GM12878 (cell line): ENCODE measurements around the gene CIDEC. TPM values are rescaled to one million over a fixed set of nuclear protein-coding genes. Genes with fewer than 3 reads are reported as not detected.
A peak's percentile ranks its signal among the peaks of the same experiment; 100 is the strongest.

Source experiments
- ATF2 ChIP-seq: IDR thresholded peaks from 2 replicates; pipeline ENCODE4 v1.6.1; 2012; ENCODE audit warnings: low read length, inconsistent platforms
- BCL3 ChIP-seq: IDR thresholded peaks from 2 replicates; pipeline ENCODE4 v1.6.1; 2011; ENCODE audit warnings: borderline replicate concordance, low read depth, mild to moderate bottlenecking, moderate library complexity, low read length; ENCODE audit not compliant: insufficient read depth, poor library complexity, severe bottlenecking
- BMI1 ChIP-seq: fragments of 450-650 bp; IDR thresholded peaks from 2 replicates; pipeline ENCODE4 v1.6.1; 2016; ENCODE audit warnings: mild to moderate bottlenecking, moderate library complexity, borderline replicate concordance
- EED ChIP-seq: sonication (generic); IDR thresholded peaks from 2 replicates; pipeline ENCODE4 v1.6.1; 2016; ENCODE audit warnings: antibody characterized with exemption, low read depth
- ELK1 ChIP-seq: IDR thresholded peaks from 2 replicates; pipeline ENCODE4 v1.6.1; 2012; ENCODE audit warnings: low read depth, low read length, improper control_type of control experiment
- IKZF1 ChIP-seq: fragments of 450-650 bp; conservative IDR thresholded peaks from 2 replicates; pipeline ENCODE4 v1.6.1; 2017; ENCODE audit warnings: antibody characterized with exemption, mild to moderate bottlenecking
- IRF4 ChIP-seq: IDR thresholded peaks from 2 replicates; pipeline ENCODE4 v1.6.1; 2011; ENCODE audit warnings: low read depth, low read length
- KDM1A ChIP-seq: fragments of 200-600 bp; sonication (generic); IDR thresholded peaks from 2 replicates; pipeline ENCODE4 v1.6.1; 2016; ENCODE audit warnings: borderline replicate concordance
- KLF5 ChIP-seq: fragments of 450-650 bp; IDR thresholded peaks from 2 replicates; pipeline ENCODE4 v1.6.1; 2014; ENCODE audit warnings: mild to moderate bottlenecking; ENCODE audit not compliant: partially characterized antibody
- NKRF ChIP-seq: fragments of 450-650 bp; conservative IDR thresholded peaks from 2 replicates; pipeline ENCODE4 v1.6.1; 2017; ENCODE audit warnings: mild to moderate bottlenecking, moderate library complexity
- PAX8 ChIP-seq: fragments of 450-650 bp; IDR thresholded peaks from 2 replicates; pipeline ENCODE4 v1.6.1; 2017; ENCODE audit warnings: mild to moderate bottlenecking, moderate library complexity
- RB1 ChIP-seq: fragments of 450-650 bp; formaldehyde crosslinking; IDR thresholded peaks from 2 replicates; pipeline ENCODE4 v1.6.1; 2017; ENCODE audit warnings: mild to moderate bottlenecking, borderline replicate concordance
- RUNX3 ChIP-seq: IDR thresholded peaks from 2 replicates; pipeline ENCODE4 v1.6.1; 2012; ENCODE audit warnings: low read length, inconsistent platforms
- SMARCA5 ChIP-seq: fragments of 450-650 bp; IDR thresholded peaks from 2 replicates; pipeline ENCODE4 v1.6.1; 2017; ENCODE audit warnings: mild to moderate bottlenecking
- SREBF1 ChIP-seq: IDR thresholded peaks from 2 replicates; pipeline ENCODE4 v1.6.1; 2012; ENCODE audit warnings: mild to moderate bottlenecking, low read length
- TBL1XR1 ChIP-seq: IDR thresholded peaks from 2 replicates; pipeline ENCODE4 v1.6.1; 2012; ENCODE audit warnings: low read depth, low read length, improper control_type of control experiment
- TCF7 ChIP-seq: IDR thresholded peaks from 2 replicates; pipeline ENCODE4 v1.6.1; 2014; ENCODE audit warnings: antibody characterized with exemption, borderline replicate concordance
- ZBTB33 ChIP-seq: fragments of 450-650 bp; IDR thresholded peaks from 2 replicates; pipeline ENCODE4 v1.6.1; 2017; ENCODE audit warnings: mild to moderate bottlenecking
- ZBTB4 ChIP-seq: fragments of 450-650 bp; formaldehyde crosslinking; IDR thresholded peaks from 2 replicates; pipeline ENCODE4 v1.4.0; 2022; ENCODE audit warnings: mild to moderate bottlenecking, moderate library complexity
- polyA plus RNA-seq, 11 experiments: library from polyadenylated mRNA; depleted of rRNA in 4 of 11; unstranded in 6 of 11; stranded (reverse) in 5 of 11; fragments of >200 nt; fragmentation: Nextera tagmentation in 4 of 11; fragmentation: Illumina TruSeq in 1 of 11; extraction: Ambion mirVana in 4 of 11; extraction: Trizol in 1 of 11; gene quantifications; 1 replicate in 1 of 11; 2 replicates in 10 of 11; pipeline versions ENCODE4 v1.2.1 to v1.2.3, GENCODE V29; 2011 to 2016; ENCODE audit warnings: inconsistent platforms in 2 of 11, missing spikeins in 2 of 11, low read depth in 1 of 11
- total RNA-seq, 4 experiments: library from RNA; depleted of rRNA in 3 of 4; stranded (reverse); fragments of >200 nt in 3 of 4; fragmentation: Illumina TruSeq in 1 of 4; extraction: Trizol in 1 of 4; gene quantifications; 2 replicates each; pipeline versions ENCODE4 v1.2.1 to v1.2.3, GENCODE V29; 2013 to 2021

Gene CIDEC
- total and polyA plus RNA-seq, 10 of the 15 experiments (the other 5 are each of a cell fraction or from before 2014, with no cell fraction given) = 0.10 to 0.49 TPM; not detected in 8

GRCh38 chr3:9890249-9891071 lies 10.4 kb upstream of the CIDEC start, which contains the start of gene JAGN1 (continued):
- TF ChIP-seq NKRF (peak; percentile 61), ZBTB4 (CRISPR knock-in tag) (no peak), TBL1XR1 (0 out of 2 replicates have a peak, but pooled peaks have one; percentile 41), BCL3 (no peak), KLF5 (no peak), SMARCA5 (peak; percentile 93), ELK1 (peak; percentile 80), BMI1 (no peak), SREBF1 (no peak), ATF2 (no peak), IRF4 (no peak), PAX8 (no peak), TCF7 (no peak), EED (no peak), RB1 (peak; percentile 30; the same call in 1 of the 2 replicates), IKZF1 (peak; percentile 86), KDM1A (no peak), ZBTB33 (no peak), RUNX3 (peak; percentile 68)
